Activated T-cell treated with anti-CD3 and anti-CD28 coated beads for 24 hours (primary cell): ENCODE results near the gene SRSF5.
A peak's percentile ranks its signal among the peaks of the same experiment; 100 is the strongest.
"Not testable (repeated sequence)": the region's sequence is repeated elsewhere in the genome, so short reads cannot be mapped to it uniquely, and the experiment has no call there.

ENCODE experiments used
- DNase-seq: peaks from one replicate; pipeline ENCODE4 v3.0.0-alpha.2; 2020; ENCODE audit warnings: low read depth

SRSF5 gene

DNA sequence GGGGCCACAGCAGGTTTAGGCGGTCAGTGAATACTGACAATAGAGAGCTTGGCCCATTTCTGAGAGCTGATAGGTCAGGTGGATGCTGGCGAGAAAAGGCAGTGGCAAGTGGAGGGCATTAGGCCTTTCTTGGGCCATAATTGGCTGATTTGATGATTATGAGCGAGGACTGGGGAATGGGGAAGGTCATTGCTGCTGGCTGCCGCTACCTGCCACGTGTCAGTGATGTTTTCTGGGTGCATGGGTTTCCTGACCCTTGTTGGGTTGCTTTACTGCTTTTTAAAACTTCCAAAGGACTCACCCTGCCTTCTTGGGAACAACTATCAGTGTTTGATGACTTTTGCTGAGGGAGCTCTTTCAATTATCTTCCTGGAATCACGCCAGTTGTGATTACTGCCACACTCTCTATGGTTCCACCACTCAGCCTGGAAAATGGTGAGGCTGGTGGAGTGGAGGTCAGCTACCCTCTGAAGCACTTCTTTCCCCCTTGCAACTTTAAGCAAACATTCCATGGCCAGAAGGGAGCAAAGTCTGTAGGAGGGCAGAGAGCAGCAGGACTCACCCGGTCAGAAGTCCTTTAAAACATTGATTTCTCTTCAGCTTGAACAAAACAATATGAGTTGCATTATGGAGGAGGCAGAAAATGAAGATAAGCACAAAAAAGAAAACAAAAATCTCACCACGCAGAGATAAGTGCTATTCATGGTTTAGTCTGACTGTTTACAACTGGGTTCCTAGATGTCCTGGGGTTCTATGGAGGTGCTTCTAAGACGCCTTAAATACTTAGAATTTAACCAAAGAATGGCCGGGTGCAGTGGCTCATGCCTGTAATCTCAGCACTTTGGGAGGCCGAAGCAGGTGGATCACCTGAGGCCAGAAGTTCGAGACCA, 42.2 kb downstream of the SRSF5 start:
- no peak for DNase-seq

DNA sequence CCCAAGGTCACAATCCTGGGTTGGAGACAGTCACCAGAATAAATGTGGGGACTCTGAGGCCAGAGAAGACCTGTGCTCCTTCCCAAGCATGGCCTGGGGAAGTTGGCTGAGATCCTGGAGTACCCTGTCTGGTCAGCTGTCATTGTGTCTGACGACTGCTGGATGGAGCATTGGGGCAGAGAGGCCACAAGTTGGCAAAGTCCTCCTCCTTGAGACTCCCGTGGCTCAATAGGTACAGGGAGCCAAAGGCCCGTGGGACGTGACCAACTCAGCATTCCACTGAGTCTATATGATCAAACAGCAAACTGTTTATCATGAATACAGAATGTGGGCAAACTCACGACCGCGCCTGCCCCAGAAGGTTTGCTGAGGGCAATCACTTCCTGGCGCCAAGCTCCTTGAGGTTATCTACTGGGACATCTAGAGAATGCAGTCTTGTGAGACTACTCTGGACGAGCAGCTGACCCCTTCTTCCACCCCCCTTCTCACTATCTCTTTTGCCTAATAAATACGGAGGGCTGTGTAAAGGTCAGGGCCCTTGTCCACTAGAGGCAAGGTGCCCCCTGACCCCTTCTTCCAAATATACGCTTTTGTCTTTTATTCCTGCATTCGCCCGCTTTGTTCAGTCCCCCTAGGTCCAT, 44.4 kb downstream of the SRSF5 start:
- DNase-seq: no peak

DNA sequence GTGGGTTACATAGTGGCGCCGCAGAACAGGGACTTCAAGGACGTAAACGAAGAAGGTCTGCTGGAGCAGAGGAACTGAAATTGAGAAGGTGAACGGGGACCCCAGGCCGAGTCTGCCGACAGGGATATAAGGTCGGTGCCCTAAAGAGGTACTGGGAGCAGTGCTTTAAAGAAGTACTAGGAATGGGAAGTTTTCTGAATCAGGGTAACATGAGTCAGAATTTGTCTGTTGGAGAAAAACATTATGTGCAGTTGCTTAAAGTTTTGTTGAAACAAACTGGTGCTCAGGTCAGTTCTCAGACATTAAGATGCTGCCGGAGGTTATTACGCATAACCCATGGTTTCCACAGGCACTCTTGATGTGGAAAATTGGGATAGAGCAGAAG, 44.9 kb downstream of the SRSF5 start:
- DNase-seq: no peak

DNA sequence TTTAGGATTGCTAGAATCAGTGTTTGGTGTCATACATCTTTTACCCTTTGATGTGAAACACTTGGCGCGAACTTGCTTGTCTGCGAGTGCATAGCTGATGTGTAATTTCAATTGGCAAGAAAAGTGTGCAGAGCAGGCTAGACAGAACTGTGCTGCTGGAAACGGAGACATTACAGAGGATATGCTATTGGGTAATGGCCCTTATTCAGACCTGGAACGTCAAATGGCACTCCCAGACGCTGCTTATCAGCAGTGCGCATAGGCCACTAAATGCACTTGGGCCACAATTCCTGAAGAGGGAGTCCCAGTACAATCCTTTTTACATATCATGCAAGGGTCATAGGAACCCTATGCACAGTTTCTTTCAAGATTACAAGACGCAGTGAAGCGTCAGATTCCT, 45.8 kb downstream of the SRSF5 start:
- no peak for DNase-seq

DNA sequence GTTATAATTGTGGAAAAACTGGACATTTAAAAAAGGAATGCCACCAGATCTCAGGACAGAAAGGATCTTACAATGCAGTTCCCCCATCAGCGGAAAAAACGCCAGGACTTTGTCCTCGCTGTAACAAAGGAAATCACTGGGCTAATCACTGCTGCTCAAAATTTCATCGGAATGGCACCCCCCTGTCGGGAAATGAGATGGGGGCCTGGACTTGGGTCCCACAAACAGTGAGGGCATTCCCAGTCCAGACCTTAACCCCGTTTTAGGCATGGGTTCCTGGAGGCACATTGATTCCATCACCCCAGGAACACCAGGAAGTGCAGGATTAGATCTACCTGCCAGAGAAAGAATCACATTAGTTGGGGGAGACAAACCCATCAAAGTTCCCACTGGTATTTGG, 46.4 kb downstream of the SRSF5 start:
- DNase-seq: not testable (repeated sequence)

DNA sequence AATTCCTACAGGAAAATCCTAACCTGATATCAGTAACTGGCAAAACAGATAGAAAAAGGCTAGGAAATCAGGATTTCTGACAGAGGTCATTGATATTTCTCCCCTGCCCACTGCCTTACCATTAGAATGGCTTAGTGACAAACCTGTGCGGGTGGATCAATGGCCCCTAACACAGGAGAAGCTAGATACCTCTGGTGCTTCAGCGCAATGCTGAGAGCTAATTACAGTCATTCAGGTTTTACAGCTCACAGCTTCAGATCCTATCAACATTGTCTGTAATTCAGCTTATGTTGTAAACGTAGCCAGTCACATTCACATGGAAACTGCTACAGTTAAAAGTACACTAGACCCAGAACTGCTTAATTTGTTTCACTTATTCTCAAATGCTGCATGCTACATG, 47.5 kb downstream of the SRSF5 start:
- DNase-seq: no peak

DNA sequence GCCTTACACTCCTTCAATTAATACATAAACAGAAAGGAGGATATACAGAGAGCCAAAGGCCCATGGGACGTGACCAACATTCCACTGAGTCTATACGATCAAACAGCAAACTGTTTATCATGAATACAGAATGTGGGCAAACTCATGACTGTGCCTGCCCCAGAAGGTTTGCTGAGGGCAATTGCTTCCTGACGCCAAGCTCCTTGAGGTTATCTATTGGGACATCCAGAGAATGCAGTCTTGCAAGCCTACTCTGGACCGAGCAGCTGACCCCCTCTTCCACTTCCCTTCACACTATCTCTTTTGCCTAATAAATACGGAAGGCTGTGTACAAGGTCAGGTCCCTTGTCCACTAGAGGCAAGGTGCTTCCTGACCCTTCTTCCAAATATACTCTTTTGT, 48.6 kb downstream of the SRSF5 start:
- no peak for DNase-seq

DNA sequence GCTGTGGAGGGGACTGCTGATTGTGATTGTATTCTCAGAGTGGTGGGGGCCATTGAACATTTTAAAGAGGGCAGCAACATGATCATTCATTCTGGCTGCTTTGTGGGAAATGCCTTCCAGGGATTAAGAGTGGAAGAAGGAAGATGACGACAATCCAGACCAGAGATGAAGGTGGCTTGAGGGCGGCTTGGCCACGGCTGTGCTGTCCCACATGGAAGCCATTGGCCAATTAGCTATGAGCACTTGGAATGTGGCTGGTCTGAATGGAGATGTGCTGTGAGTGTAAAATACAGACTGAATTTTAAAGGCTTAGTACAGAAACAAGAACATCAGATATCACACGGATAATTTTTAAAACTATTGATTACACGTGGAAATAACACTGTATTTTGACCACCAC, 49.3 kb downstream of the SRSF5 start:
- no peak for DNase-seq

DNA sequence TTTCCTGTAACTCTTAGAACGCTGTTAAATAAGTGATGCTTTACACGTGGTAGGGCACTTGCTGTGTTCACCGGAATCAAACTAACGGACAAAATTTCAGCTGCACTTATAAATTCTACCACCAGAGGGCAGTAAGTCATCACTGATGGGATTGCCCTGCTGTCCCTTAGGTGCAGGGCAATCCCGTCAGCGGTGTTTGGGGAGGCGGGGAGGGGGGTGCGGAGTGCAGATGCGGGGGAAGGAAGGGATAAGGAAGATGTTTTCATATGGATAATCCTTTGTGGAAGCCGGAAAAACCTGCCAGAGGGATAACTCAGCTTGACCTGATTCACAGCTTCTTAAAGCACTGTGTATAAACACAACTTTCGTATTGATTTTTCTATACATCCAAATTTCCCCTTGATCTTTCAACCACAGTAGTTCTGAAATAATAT, 51.8 kb downstream of the SRSF5 start:
- DNase-seq: peak; percentile 49

DNA sequence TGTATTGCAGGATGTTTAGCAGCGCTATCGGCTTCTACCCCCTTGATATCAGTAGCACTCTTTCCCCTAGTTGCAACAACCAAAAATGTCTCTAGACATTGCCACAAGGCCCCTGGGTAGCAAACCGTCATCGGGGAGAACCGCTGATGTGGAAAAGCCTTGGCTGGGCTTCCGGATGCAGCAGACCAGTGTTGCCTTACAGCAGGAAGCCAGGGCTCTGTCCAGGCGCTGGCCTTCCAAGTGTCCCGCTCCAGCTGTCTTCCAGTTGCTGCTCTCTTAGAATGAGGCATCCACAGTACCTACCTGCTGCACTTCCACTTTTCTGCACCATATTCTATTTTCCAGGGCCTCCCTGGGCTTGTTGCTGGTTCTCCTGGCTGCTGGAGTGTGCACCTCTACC, 52.7 kb downstream of the SRSF5 start:
- DNase-seq: no peak

DNA sequence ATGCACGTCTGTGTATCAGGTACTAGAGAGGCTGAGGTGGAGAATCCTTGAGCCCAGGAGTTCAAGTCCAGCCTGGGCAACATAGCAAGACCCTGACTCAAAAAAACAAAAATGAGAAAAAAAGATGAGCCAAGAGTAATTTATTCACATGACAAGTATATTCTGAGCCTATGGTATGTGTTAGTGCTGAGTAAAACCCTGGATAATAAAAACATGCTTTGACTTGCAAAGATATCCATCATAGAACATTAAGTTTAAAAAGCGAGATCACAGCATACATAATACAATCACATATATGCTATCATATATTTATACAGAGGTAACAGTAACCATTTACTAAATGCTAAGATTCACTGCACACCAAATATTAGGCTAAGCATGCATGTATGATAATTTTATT, 54.0 kb downstream of the SRSF5 start:
- DNase-seq: no peak
